GM19468 (cell line): Measurements from ENCODE around the gene HAGH.
"Not testable (repeated sequence)": the region's sequence is repeated elsewhere in the genome, so short reads cannot be mapped to it uniquely, and the experiment has no call there.

Experiments used
- ATAC-seq: cut with Tn5 transposase; IDR thresholded peaks from one replicate; pipeline ENCODE4 v1.9.1; 2021; ENCODE audit warnings: mild to moderate bottlenecking, moderate library complexity, moderate number of reproducible peaks; ENCODE audit not compliant: unreplicated experiment; ENCODE audit errors: extremely low read depth

HAGH gene

DNA sequence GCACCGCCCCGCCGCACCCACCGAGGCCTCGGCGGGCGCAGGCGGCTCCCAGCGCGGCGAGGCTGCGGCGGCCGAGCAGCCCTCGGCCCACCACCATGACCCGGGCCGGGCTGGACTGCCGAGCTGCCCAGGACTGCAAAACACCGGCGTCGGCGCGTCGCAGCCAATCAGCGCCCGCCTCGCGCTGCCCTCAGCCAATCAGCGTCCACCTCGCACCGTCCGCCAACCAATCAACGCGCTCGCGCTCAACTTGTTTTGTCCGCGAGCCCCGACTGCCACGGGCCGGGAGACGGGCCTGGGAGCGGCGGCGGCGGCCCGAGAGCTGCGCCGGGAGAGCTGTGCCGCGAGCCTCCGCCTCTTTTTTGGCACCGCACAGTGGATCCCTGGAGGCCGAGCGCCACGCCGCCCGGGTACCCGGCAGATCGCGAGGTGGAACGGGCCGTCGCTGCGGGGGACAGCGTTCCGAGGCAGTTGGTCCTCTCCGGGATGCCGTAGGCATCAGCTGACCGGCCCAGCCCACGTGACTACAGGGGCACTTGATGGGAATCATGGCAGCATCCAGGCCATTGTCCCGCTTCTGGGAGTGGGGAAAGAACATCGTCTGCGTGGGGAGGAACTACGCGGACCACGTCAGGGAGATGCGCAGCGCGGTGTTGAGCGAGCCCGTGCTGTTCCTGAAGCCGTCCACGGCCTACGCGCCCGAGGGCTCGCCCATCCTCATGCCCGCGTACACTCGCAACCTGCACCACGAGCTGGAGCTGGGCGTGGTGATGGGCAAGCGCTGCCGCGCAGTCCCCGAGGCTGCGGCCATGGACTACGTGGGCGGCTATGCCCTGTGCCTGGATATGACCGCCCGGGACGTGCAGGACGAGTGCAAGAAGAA, at the start of gene HAGH, which contains the start of gene FAHD1:
HAGH (minus strand) TSS at position 135 of the 883 bp plus-strand sequence; CDS start at position 97, 38 bp downstream.
FAHD1 (plus strand) TSS at position 516 of the 883 bp plus-strand sequence; CDS start at position 549, 33 bp downstream.
- ATAC-seq: peak; percentile 28

DNA sequence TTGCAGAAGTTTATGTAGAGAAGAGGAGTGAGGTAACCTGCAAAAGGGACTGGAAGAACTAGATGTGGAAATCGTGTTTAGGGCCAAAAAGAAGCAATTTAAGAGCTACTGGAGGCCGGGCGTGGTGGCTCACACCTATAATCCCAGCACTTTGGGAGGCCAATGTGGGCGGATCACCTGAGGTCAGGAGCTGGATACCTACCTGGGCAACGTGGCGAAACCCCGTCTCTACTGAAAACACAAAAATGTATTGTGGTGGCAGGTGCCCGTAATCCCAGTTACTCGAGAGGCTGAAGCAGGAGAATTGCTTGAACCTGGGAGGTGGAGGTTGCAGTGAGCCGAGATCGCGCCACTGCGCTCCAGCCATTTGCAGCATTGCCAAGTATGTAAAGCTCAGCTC, 49.4 kb upstream of the HAGH start:
- not testable (repeated sequence) for ATAC-seq

DNA sequence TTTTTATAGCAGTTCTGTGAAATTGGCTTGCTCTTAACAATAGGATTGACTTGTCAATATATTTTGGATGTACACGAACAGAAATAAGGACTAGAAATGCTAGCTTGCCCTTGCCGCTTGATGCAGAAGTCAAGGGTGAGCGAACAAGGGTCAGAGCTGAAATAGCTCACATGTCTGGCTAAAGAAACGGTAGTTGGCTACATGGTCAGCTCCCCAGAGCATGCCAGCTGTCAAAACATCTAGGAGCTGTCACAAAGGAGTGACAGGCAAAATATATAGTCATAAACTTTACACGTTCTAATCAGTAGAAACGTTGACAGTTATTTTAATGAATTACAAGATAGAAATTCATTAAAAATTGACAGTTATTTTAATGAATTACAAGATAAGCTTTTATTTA, 48.2 kb upstream of the HAGH start:
- no peak for ATAC-seq

GRCh38 chr16:1871974-1872635, 45.5 kb upstream of the HAGH start, which contains the start of gene MEIOB:
MEIOB (minus strand) TSS chr16:1872164; CDS start chr16:1868175, 3,989 bp downstream.
- no peak for ATAC-seq

GRCh38 chr16:1870365-1871082, 43.9 kb upstream of the HAGH start:
- no peak for ATAC-seq

DNA sequence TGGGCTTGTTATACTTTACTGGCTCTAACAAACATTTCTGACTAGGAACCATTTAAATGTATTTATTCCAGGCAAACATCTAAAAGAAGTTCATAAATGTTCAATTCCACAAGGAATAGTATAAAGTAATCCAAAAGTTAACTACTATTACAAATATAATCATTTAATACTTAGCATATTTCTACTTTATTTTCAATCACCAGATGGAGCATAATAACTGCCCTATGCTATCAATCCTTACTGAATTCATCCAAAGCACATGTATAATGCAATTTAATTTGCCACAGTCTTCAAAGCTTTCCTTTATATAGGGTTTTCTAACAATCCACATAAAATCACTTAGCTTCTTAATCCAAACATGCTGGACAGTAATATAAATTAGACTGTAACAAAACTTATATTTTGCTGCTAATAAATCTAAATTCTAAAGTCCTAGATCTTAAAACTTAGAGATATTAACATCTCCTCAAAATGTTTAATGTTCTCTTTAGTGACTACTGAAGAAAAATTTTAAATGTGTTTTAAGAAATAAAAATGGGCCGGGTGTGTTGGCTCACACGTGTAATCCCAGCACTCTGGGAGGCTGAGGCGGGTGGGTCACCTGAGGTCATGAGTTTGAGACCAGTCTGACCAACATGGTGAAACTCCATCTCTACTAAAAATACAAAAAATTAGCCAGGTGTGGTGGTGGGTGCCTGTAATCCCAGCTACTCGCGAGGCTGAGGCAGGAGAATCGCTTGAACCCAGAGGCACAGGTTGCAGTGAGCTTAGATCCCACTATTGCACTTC, 39.5 kb upstream of the HAGH start:
- no peak for ATAC-seq

DNA sequence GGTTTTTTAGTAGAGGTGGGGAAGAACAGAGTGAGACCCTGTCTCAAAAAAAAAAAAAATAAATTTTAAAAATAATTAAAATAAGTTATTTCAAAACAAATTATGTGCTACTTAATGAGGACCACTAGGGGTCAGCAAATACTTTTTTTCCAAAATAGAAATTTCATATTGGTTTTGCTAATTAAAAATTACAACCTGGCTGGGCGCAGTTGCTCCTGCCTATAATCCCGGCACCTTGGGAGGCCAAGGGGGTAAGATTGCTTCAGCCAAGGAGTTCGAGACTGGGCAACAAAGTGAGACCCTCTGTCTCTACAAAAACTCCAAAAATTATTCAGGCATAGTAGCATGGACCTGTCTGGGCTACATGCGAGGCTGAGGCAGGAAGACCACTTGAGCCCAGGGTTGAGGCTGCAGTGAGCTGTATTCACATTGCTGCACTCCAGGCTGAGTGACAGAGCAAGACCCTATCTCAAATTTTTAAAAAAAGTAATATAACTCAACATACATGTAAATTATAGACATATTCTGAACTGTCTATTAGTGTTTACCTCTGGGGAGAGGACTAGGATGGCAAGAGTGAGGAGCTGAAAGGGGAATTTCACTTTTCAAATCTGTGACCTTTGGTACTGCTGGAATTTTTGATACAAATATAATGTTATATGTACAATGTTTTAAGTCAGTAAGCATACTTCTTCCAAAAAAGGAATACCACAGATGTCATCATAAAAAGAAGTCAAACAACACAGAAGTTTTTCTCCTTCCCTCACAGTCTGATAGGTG, 37.2 kb upstream of the HAGH start:
- ATAC-seq: no peak

GRCh38 chr16:1862394-1862793, 35.8 kb upstream of the HAGH start:
- ATAC-seq: no peak

- no peak for ATAC-seq
These were observed 35.1 kb upstream of the HAGH start for GRCh38 chr16:1861730-1862129.

DNA sequence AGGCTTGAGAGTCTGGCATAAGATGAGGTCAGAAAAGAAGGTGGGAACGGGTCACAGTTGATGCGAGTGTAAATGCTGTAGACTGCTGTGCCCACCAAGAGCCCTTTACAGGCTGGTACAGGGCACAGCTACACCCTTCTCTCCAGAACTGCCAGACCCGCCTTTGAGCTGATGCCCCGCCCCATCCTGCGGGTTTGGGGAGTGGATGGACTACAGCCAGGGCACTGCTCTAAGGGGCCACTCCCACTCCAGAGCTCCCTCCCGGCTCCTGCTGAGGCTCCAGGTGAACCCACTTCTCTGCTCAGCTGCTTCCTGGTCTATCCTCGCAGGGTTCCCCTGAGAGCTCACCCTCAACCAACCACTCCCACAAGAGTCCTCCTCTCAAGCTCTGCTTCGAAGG, 33.0 kb upstream of the HAGH start:
- no peak for ATAC-seq

- ATAC-seq: no peak
These were observed 31.7 kb upstream of the HAGH start for GRCh38 chr16:1858189-1858865.

DNA sequence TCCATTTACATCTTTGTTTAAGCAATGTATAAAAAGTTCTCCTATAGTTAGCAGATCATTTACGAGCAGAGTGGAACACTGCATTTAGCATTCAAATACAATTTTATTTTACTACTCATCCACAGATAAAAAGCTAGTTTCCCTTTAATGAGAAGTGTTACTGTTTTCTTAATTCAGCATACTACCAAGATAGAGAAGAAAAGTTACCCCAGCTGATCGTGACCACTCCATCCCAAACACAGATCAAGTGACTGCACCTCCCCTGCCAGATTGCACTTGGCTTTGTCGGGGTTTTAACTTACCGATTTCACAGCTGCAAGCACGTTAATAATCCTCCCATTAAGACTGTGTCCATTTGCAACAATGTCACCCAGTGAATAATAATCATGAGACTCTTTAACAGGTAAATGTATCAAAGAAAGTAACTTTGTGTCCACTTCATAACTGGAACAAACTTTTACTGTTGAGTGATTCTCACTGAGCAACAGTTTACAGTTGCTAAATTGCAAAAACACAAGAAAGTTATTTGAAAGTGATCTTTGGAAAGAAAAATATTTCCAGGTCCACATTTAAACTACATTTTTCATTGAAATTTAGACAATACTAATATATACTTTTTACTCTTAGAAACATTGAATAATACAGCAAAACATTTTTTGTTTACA, 30.9 kb upstream of the HAGH start:
- no peak for ATAC-seq

DNA sequence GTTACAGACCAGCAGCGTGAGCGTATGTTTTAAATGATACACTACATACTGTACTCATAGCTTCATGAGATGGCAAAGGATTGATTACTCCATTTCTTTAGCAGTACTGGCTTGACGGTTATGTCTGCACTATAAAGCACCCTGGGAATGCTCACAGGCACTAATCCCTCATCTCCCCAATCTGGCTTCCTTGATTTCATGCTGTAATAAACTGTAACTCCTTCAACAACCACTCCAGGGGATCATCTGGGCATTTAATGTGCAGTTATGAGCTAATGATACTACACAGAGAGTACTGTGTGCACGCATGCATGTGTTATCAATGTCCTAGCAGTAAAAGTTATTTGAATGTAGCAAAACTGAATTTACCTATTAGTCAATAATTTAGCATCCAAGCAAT, 25.2 kb upstream of the HAGH start:
- ATAC-seq: no peak

DNA sequence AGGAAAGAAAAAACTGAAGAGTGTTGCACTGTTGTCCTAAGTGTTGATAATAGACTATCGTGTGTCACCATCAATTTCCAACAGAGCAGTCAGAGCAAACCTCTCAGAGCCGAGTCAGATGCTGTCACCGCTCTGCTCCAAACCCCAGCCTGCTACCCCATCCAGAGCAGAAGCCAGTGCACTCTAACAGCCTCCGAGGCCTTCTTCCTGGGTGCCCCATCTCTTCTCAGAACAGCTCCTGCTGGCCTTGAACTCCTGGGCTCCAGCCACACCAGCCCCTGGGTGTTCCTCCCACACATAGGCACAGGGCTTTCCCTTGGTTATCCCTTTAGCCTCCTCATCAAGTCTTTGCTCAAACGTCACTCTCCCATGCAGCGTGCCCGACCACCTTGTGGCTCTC, 24.4 kb upstream of the HAGH start:
- no peak for ATAC-seq

DNA sequence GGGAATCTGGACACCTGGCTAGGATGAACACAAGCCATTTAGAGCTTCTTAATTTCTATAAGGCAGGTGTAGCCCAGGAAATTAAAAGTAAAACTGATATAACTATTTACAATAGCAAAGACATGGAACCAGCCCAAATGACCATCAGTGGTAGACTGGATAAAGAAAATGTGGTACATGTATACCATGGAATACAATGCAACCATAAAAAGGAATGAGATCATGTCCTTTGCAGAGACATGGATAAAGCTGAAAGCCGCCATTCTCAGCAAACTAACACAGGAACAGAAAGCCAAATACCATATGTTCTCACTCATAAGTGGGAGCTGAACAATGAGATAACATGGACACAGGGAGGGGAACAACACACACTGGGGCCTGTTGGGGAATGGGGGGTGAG, 19.8 kb upstream of the HAGH start:
- no peak for ATAC-seq

GRCh38 chr16:1845985-1846384, 19.4 kb upstream of the HAGH start:
- no peak for ATAC-seq

- no peak for ATAC-seq
These were observed 12.9 kb upstream of the HAGH start for GRCh38 chr16:1839554-1839953.

DNA sequence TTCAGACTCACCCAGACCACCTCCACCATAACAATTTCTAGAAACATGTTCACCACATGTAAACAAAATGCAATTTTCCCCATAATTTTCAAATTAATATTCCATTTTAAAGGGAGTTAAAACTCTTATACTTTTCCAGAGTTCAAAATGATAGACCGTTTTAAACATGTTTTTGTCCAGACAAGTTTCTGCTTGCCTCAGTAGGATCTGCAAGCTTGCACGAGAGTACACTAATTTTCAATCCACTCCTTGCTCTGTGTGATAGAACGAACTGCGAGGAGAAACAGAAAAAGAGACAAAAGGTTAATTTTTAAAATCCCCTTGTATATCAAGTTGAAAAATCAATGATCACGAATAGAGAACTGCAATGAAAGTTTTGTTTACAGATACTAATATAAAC, 7.5 kb upstream of the HAGH start:
- no peak for ATAC-seq
